Hepatocyte (in vitro differentiated cells): ENCODE results near the gene DDR2.

Source experiments
- CTCF ChIP-seq: fragments of 200-600 bp; sonication (generic); IDR thresholded peaks from 2 replicates; pipeline ENCODE4 v1.5.1; 2016; ENCODE audit warnings: antibody characterized with exemption, mild to moderate bottlenecking; ENCODE audit not compliant: poor library complexity
- EZH2 ChIP-seq: fragments of 200-600 bp; sonication (generic); IDR thresholded peaks from 2 replicates; pipeline ENCODE4 v1.6.1; 2016; ENCODE audit warnings: antibody characterized with exemption, mild to moderate bottlenecking, borderline replicate concordance
- EZH2phosphoT487 ChIP-seq: fragments of 200-600 bp; sonication (generic); IDR thresholded peaks from one replicate; pipeline ENCODE4 v1.6.1; 2018; ENCODE audit warnings: antibody characterized with exemption, mild to moderate bottlenecking, low read depth, moderate library complexity; ENCODE audit not compliant: unreplicated experiment, severe bottlenecking

- TF ChIP-seq EZH2phosphoT487 (no peak), CTCF (no peak), EZH2 (no peak)
Observed at GRCh38 chr1:162680419-162681121, 48.3 kb downstream of the DDR2 start.
